ENCODE measurements around the gene CADPS2. TPM values are rescaled to one million over a fixed set of nuclear protein-coding genes. Genes with fewer than 3 reads are reported as not detected.

CADPS2 gene
- total RNA-seq, 4 donors from 2014 or later = 27.7 to 46.2 (median 32.6) TPM

- Histone ChIP-seq H3K4me3 (replicated peaks in 1 of 3) (no peak overlapping the region), H3K27me3 (no peaks in the 10 kb centered on the region), H3K4me1 (no peaks in the 10 kb centered on the region), H3K27ac (no peak overlapping the region), H3K36me3 (no peaks in the 10 kb centered on the region), H3K9me3 (no peaks in the 10 kb centered on the region)
- WGBS, 2 donors = 94 to 95% methylated on average over 1 of the region's 1 CpG
- no peak for DNase-seq
- intact Hi-C loops (cut with DNase I) = no loop called here
- TF ChIP-seq CTCF (IDR thresholded peaks at IDR 0.05) (no peak), POLR2A (IDR thresholded peaks at IDR 0.05) (no peak)
Measured at GRCh38 chr7:122766593-122766992, 119.7 kb downstream of the CADPS2 start.

GRCh38 chr7:122764902-122765301 is 121.4 kb downstream of the CADPS2 start:
- H3K27me3 ChIP-seq = no peaks in the 10 kb centered on the region
- H3K9me3 ChIP-seq = no peaks in the 10 kb centered on the region
- no peak overlapping the region for H3K4me3 ChIP-seq (replicated peaks in 1 of 3)
- H3K27ac ChIP-seq = no peak overlapping the region
- H3K36me3 ChIP-seq = no peaks in the 10 kb centered on the region
- 73 to 85% methylated on average over 1 of the region's 1 CpG for WGBS, 2 donors
- intact Hi-C loops (cut with DNase I) = no loop called here
- H3K4me1 ChIP-seq = no peaks in the 10 kb centered on the region
- TF ChIP-seq POLR2A (IDR thresholded peaks at IDR 0.05) (no peak), CTCF (IDR thresholded peaks at IDR 0.05) (no peak)
- no peak for DNase-seq

GRCh38 chr7:122764020-122764419 is 122.2 kb downstream of the CADPS2 start:
- Histone ChIP-seq H3K4me1 (no peaks in the 10 kb centered on the region), H3K9me3 (no peaks in the 10 kb centered on the region), H3K27me3 (no peaks in the 10 kb centered on the region), H3K27ac (no peak overlapping the region), H3K36me3 (no peaks in the 10 kb centered on the region), H3K4me3 (replicated peaks in 1 of 3) (no peak overlapping the region)
- intact Hi-C loops (cut with DNase I) = no loop called here
- no peak for DNase-seq
- WGBS, 2 donors = 61 to 62% methylated on average over 2 of the region's 2 CpGs
- no peak for TF ChIP-seq CTCF (IDR thresholded peaks at IDR 0.05)
- TF ChIP-seq POLR2A (IDR thresholded peaks at IDR 0.05) = no peak

- Histone ChIP-seq H3K4me3 (replicated peaks in 1 of 3) (no peak overlapping the region), H3K27ac (no peak overlapping the region), H3K4me1 (no peaks in the 10 kb centered on the region), H3K36me3 (no peaks in the 10 kb centered on the region), H3K9me3 (no peaks in the 10 kb centered on the region), H3K27me3 (no peaks in the 10 kb centered on the region)
- TF ChIP-seq CTCF (IDR thresholded peaks at IDR 0.05) = no peak
- no peak for TF ChIP-seq POLR2A (IDR thresholded peaks at IDR 0.05)
- peak in 1 of 2 donors; percentile 2 for DNase-seq
- WGBS, 2 donors = 78 to 83% methylated on average over 2 of the region's 2 CpGs
- intact Hi-C loops (cut with DNase I) = no loop called here
Measured at GRCh38 chr7:122762071-122762470, 124.2 kb downstream of the CADPS2 start.

- 38 to 40% methylated on average over 1 of the region's 1 CpG for WGBS, 2 donors
- Histone ChIP-seq H3K9me3 (no peaks in the 10 kb centered on the region), H3K27ac (no peak overlapping the region), H3K4me3 (replicated peaks in 1 of 3) (no peak overlapping the region), H3K4me1 (no peaks in the 10 kb centered on the region), H3K27me3 (no peaks in the 10 kb centered on the region), H3K36me3 (no peaks in the 10 kb centered on the region)
- no peak for TF ChIP-seq CTCF (IDR thresholded peaks at IDR 0.05)
- TF ChIP-seq POLR2A (IDR thresholded peaks at IDR 0.05) = no peak
- intact Hi-C loops (cut with DNase I) = no loop called here
- no peak for DNase-seq
Measured at GRCh38 chr7:122758501-122758900, 127.8 kb downstream of the CADPS2 start.
